LNCAP (cell line): ENCODE data around the gene KCNN4.

Experiments used
- TF ChIP-seq, protein P1 (sequence below): fragments of 450-650 bp; IDR thresholded peaks from 2 replicates; pipeline ENCODE4 v1.5.1; 2017; ENCODE audit warnings: mild to moderate bottlenecking

Gene KCNN4

DNA sequence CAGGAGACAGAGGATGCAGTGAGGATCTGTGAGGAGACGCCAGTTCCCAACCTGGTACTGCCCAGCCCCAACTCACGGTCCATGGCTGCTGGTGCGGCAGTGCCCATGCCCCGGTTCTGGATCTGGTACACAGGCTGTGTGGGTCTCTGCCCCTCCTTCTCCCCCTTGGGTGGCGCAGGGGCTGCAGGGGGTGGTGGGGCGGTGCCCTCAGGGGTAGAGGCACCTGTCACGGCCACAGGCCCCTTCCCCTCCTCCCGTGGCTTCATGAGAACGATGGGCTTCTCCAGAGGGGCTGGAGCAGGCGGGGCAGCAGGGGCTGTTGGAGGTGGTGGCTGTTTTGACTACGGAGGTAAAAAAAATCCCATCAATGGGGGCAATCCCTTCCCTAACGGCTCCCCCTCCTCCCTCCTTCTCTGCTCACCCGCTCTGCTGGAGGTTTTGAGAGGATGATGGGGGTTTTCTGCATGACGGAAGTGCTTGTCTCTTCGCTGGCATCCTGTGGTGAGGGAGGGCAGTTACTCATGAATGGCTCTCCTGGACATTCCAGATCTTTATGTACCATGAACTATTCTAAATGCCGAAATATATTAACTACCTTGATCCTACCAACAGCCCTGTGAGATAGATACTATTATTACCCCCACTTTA is 33.1 kb downstream of the KCNN4 start:
- TF ChIP-seq, protein P1, sequence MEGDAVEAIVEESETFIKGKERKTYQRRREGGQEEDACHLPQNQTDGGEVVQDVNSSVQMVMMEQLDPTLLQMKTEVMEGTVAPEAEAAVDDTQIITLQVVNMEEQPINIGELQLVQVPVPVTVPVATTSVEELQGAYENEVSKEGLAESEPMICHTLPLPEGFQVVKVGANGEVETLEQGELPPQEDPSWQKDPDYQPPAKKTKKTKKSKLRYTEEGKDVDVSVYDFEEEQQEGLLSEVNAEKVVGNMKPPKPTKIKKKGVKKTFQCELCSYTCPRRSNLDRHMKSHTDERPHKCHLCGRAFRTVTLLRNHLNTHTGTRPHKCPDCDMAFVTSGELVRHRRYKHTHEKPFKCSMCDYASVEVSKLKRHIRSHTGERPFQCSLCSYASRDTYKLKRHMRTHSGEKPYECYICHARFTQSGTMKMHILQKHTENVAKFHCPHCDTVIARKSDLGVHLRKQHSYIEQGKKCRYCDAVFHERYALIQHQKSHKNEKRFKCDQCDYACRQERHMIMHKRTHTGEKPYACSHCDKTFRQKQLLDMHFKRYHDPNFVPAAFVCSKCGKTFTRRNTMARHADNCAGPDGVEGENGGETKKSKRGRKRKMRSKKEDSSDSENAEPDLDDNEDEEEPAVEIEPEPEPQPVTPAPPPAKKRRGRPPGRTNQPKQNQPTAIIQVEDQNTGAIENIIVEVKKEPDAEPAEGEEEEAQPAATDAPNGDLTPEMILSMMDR, result no peak

DNA sequence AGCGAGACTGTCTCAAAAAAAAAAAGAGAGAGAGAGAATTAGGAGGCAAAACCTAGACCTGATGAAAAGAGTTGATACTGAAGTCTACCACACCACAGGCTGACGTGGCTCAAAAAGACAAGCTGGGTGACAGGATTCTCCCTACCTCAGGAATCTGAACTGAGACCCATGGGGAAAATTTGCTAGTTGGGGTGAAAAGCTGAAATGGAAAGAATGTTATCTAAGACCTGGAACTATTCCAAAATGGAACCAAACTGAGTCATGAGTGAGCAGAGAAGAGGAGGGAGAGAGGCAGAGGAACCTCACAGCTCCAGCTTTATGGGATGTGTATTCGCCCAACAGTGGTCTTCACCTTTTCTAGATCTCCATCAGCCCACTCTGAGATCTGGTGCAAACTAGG is 37.7 kb downstream of the KCNN4 start:
- TF ChIP-seq, protein P1, result no peak

DNA sequence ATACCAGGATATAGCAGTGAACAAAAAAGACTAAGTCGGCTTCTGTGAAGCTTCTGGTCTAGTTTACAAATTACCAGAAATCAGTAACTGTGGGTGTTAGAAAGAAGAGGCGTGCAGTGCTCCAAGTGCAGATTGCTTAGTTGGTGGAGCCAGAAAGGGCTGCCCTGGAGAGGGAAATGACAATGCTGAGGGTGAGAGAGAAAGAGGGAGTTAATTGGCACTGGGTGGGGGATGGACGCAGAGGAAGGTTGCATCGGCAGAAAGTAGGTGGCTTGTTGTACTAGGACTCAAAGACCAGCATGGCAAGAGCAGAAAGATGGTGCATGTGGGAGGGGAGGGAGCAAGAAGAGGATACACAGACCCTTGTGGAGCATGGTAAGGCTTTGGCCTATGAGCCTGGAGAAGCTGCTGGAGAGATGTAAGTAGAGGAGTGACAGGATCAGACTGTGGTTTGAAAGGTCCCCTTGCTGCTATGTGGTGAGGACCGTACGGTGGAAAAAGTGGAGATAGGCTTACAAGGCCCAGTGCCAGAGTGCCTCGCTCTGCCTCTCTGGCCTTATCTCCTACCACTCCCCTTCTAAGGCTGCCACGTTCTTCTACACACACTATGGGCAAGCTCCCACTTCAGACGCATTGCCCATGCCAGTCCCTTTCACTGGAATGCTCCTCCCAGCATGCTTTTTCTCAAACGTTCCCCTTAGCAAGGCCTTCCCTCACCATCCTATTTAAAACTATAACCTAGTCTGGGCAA is 39.5 kb downstream of the KCNN4 start:
- TF ChIP-seq, protein P1, result no peak

DNA sequence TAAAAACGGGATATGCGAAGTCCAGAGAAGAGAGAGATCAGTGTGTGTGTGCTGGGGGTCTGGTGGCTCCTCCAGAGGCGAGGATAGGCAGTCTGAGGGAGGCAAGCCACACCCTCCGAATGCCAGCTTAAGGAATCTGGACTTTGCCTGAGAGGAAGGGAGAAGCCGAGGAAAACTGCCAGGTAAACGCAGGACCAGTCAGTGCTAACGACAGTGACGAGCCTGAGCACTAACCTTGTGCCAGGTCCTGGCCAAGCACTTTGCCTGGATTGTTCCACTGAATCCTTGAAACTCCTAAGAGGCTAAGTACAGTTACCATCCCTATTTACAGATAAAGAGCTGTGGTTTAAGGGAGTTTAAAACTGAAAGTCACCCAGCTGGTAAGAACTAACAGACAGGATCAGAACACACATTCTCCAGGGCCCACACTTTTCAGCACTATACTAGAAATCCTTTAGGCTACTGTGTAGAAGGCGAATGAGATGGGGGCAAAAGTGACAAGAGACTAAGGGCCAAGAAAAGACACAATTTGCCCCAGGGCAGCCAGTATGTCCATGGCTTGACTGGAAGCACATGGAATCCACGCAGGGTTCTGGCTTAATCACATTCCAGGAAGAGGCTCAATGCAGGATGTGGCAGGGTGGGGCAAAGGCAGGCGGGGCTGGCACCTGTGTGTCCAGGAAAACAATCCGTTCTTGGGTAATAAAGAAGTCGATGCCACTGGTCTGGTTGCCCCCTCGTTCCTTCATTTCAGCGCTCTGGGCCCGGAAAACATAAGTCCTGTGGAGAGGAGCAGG is 41.1 kb downstream of the KCNN4 start:
- TF ChIP-seq, protein P1, result no peak

DNA sequence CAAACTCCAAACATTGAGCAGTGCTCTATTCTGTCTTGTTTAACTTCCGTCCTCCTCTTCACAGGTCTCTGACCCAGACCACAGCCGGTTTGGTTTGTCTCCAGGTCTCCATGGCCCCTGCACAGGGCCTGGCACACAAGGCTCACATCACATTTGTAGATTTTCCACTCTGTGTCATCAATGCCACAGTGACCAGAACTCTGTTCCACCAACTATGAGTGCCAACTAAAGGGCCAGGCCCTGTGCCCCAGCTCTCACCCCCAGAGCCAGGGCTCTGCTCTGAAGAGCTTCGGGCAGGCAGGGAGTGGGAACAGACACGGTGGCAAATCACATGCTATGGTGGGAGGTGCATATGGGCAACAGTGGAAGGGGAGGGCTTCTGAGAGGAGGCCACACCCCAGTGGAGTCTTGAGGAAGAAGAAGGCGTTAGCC is 42.0 kb downstream of the KCNN4 start:
- TF ChIP-seq, protein P1, result no peak

DNA sequence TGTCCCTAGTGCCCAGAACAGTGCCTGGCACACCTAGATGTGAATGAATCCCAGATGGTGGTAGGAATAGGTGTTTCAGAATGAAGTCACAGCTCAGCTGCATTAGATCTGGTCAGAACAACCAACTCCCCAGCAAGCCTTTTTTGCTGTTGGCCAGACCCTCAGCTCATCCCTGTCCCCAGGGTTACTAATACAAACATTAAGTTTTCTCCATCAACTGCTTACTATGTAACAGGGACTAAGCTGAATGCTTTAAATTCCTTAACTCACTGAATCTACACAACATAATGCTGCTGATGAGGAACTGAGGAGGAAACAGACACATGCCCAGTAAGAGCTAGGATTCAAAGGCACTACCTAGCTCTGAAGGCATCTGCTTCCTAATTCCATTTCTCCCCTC is 44.8 kb downstream of the KCNN4 start:
- TF ChIP-seq, protein P1, result no peak

DNA sequence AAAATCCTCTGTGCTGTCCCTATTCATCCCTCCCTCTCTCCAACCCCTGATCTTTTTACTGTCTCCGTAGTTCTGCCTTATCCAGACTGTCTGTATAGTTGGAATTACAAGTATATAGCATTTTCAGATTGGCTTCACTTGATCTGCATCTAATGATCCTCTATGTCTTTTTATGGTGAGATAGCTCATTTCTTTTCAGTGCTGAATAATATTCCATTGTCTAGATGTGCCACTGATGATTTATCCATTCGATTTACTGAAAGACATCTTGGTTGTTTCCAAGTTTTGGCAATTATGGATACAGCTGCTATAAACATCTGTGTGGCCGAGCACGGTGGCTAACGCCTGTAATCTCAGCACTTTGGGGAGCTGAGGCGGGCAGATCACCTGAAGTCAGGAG is 45.8 kb downstream of the KCNN4 start:
- TF ChIP-seq, protein P1, result no peak
